WTC11 (cell line): ENCODE data around the gene CCDC87. TPM values are rescaled to one million over a fixed set of nuclear protein-coding genes. Genes with fewer than 3 reads are reported as not detected.

Experiments used
- ATAC-seq: fragments of 200-7000 bp; cut with Tn5 transposase; 2 replicates; pipeline ENCODE4 v1.10.0; 2021; ENCODE audit warnings: mild to moderate bottlenecking, moderate library complexity
- CTCF ChIA-PET: fragments of 300-600 bp; sonication (Branson Sonifier 250); formaldehyde crosslinking; loops from one replicate; lab custom pipeline; 2021; ENCODE audit warnings: antibody characterized with exemption; lab: Charles Lee
- POLR2A ChIA-PET: fragments of 350-600 bp; sonication (Branson Sonifier 250); formaldehyde crosslinking; loops from one replicate; lab custom pipeline; 2021; ENCODE audit warnings: antibody characterized with exemption; lab: Charles Lee
- DNase-seq: peaks from one replicate; pipeline ENCODE4 v3.0.0; 2021; ENCODE audit warnings: low spot score
- H3K27ac Mint-ChIP-seq: 2 replicates; pipeline ENCODE4 v1.8.0; 2021; ENCODE audit warnings: mixed read lengths
- H3K27me3 Mint-ChIP-seq: 2 replicates; pipeline ENCODE4 v1.8.0; 2021; ENCODE audit warnings: low read depth, mild to moderate bottlenecking, moderate library complexity, mixed read lengths
- H3K36me3 Mint-ChIP-seq: 2 replicates; pipeline ENCODE4 v1.8.0; 2021; ENCODE audit warnings: mixed read lengths
- H3K4me1 Mint-ChIP-seq: 2 replicates; pipeline ENCODE4 v1.8.0; 2022; ENCODE audit warnings: mixed read lengths
- H3K4me3 Mint-ChIP-seq: 2 replicates; pipeline ENCODE4 v1.8.0; 2021; ENCODE audit warnings: mild to moderate bottlenecking, moderate library complexity, mixed read lengths
- H3K9me3 Mint-ChIP-seq: 2 replicates; pipeline ENCODE4 v1.8.0; 2021; ENCODE audit warnings: mixed read lengths
- ATF1 ChIP-seq: sonication (generic); formaldehyde crosslinking; IDR thresholded peaks from 2 replicates; pipeline ENCODE4 v1.8.1; 2023; ENCODE audit warnings: mild to moderate bottlenecking, moderate library complexity, missing genetic modification reagents
- CBFB ChIP-seq: sonication (generic); formaldehyde crosslinking; IDR thresholded peaks from 2 replicates; pipeline ENCODE4 v1.8.1; 2022; ENCODE audit warnings: mild to moderate bottlenecking, low read depth, missing genetic modification reagents
- CREM ChIP-seq: sonication (generic); formaldehyde crosslinking; IDR thresholded peaks from 2 replicates; pipeline ENCODE4 v1.8.1; 2022; ENCODE audit warnings: mild to moderate bottlenecking, missing genetic modification reagents, moderate library complexity
- FOXJ3 ChIP-seq: sonication (generic); formaldehyde crosslinking; IDR thresholded peaks from 2 replicates; pipeline ENCODE4 v1.9.0; 2021; ENCODE audit warnings: missing genetic modification reagents, mild to moderate bottlenecking, borderline replicate concordance
- NFATC4 ChIP-seq: fragments of 250-450 bp; sonication (Bioruptor Pico); IDR thresholded peaks from 2 replicates; pipeline ENCODE4 v1.9.0; 2021; ENCODE audit warnings: mild to moderate bottlenecking
- TEAD1 ChIP-seq: sonication (generic); formaldehyde crosslinking; IDR thresholded peaks from 2 replicates; pipeline ENCODE4 v1.8.0; 2022; ENCODE audit warnings: mild to moderate bottlenecking, missing genetic modification reagents
- TEAD4 ChIP-seq: sonication (generic); formaldehyde crosslinking; IDR thresholded peaks from 2 replicates; pipeline ENCODE4 v1.8.0; 2022; ENCODE audit warnings: mild to moderate bottlenecking, missing genetic modification reagents
- ZNF219 ChIP-seq: sonication (generic); formaldehyde crosslinking; IDR thresholded peaks from 2 replicates; pipeline ENCODE4 v1.8.0; 2023; ENCODE audit warnings: missing genetic modification reagents, mild to moderate bottlenecking, borderline replicate concordance
- ZNF232 ChIP-seq: sonication (generic); formaldehyde crosslinking; IDR thresholded peaks from 2 replicates; pipeline ENCODE4 v1.8.0; 2022; ENCODE audit warnings: mild to moderate bottlenecking, missing genetic modification reagents
- ZNF423 ChIP-seq: fragments of 250-450 bp; sonication (Bioruptor Pico); IDR thresholded peaks from 2 replicates; pipeline ENCODE4 v2.1.2; 2022; ENCODE audit warnings: mild to moderate bottlenecking, moderate library complexity
- total RNA-seq: library from RNA; stranded (reverse); gene quantifications from 3 replicates; pipeline ENCODE4 v1.2.3, GENCODE V29; 2021
- TF ChIP-seq, protein P1 (sequence below): sonication (generic); formaldehyde crosslinking; IDR thresholded peaks from 2 replicates; pipeline ENCODE4 v1.8.1; 2023; ENCODE audit warnings: mild to moderate bottlenecking, missing genetic modification reagents, borderline replicate concordance
- TF ChIP-seq, protein P2 (sequence below): sonication (generic); formaldehyde crosslinking; conservative IDR thresholded peaks from 2 replicates; pipeline ENCODE4 v1.8.1; 2023; ENCODE audit warnings: mild to moderate bottlenecking, low read depth, missing genetic modification reagents, moderate library complexity
- TF ChIP-seq, protein P3 (sequence below): sonication (generic); formaldehyde crosslinking; IDR thresholded peaks from 2 replicates; pipeline ENCODE4 v1.8.1; 2023; ENCODE audit warnings: mild to moderate bottlenecking, missing genetic modification reagents
- TF ChIP-seq, protein P4 (sequence below): fragments of 250-450 bp; sonication (Bioruptor Pico); IDR thresholded peaks from 2 replicates; pipeline ENCODE4 v2.1.2; 2022; ENCODE audit warnings: mild to moderate bottlenecking, moderate library complexity
- TF ChIP-seq, protein P5 (sequence below): sonication (generic); formaldehyde crosslinking; IDR thresholded peaks from 2 replicates; pipeline ENCODE4 v1.8.1; 2023; ENCODE audit warnings: mild to moderate bottlenecking, missing genetic modification reagents
- TF ChIP-seq, protein P6 (sequence below): sonication (generic); formaldehyde crosslinking; IDR thresholded peaks from 2 replicates; pipeline ENCODE4 v1.8.0; 2023; ENCODE audit warnings: mild to moderate bottlenecking, missing genetic modification reagents
- TF ChIP-seq, protein P7 (sequence below): sonication (generic); formaldehyde crosslinking; IDR thresholded peaks from 2 replicates; pipeline ENCODE4 v1.8.0; 2023; ENCODE audit warnings: missing genetic modification reagents
- TF ChIP-seq, protein P8 (sequence below): fragments of 250-450 bp; sonication (Bioruptor Pico); IDR thresholded peaks from 2 replicates; pipeline ENCODE4 v1.9.0; 2021; ENCODE audit warnings: moderate library complexity, mild to moderate bottlenecking, inconsistent platforms, borderline replicate concordance
- TF ChIP-seq, protein P9 (sequence below): sonication (generic); formaldehyde crosslinking; IDR thresholded peaks from 2 replicates; pipeline ENCODE4 v1.8.1; 2023; ENCODE audit warnings: mild to moderate bottlenecking, missing genetic modification reagents, moderate library complexity

The CCDC87 gene
- total RNA-seq, 1 experiment from 2014 or later, result 0.85 TPM

DNA sequence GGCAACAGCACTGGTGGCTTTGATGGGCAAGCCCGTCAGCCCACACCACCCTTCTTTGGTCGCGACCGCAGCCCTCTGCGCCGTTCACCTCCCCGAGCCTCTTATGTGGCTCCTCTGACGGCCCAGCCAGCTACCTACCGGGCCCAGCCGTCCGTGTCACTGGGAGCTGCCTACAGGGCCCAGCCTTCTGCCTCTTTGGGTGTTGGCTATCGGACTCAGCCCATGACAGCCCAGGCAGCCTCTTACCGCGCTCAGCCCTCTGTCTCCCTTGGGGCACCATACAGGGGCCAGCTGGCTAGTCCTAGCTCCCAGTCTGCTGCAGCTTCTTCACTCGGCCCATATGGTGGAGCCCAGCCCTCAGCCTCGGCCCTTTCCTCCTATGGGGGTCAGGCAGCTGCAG, 31.6 kb upstream of the CCDC87 start (continued):
- TF ChIP-seq, protein P1, sequence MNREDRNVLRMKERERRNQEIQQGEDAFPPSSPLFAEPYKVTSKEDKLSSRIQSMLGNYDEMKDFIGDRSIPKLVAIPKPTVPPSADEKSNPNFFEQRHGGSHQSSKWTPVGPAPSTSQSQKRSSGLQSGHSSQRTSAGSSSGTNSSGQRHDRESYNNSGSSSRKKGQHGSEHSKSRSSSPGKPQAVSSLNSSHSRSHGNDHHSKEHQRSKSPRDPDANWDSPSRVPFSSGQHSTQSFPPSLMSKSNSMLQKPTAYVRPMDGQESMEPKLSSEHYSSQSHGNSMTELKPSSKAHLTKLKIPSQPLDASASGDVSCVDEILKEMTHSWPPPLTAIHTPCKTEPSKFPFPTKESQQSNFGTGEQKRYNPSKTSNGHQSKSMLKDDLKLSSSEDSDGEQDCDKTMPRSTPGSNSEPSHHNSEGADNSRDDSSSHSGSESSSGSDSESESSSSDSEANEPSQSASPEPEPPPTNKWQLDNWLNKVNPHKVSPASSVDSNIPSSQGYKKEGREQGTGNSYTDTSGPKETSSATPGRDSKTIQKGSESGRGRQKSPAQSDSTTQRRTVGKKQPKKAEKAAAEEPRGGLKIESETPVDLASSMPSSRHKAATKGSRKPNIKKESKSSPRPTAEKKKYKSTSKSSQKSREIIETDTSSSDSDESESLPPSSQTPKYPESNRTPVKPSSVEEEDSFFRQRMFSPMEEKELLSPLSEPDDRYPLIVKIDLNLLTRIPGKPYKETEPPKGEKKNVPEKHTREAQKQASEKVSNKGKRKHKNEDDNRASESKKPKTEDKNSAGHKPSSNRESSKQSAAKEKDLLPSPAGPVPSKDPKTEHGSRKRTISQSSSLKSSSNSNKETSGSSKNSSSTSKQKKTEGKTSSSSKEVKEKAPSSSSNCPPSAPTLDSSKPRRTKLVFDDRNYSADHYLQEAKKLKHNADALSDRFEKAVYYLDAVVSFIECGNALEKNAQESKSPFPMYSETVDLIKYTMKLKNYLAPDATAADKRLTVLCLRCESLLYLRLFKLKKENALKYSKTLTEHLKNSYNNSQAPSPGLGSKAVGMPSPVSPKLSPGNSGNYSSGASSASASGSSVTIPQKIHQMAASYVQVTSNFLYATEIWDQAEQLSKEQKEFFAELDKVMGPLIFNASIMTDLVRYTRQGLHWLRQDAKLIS, result no peak
- TF ChIP-seq, protein P2, sequence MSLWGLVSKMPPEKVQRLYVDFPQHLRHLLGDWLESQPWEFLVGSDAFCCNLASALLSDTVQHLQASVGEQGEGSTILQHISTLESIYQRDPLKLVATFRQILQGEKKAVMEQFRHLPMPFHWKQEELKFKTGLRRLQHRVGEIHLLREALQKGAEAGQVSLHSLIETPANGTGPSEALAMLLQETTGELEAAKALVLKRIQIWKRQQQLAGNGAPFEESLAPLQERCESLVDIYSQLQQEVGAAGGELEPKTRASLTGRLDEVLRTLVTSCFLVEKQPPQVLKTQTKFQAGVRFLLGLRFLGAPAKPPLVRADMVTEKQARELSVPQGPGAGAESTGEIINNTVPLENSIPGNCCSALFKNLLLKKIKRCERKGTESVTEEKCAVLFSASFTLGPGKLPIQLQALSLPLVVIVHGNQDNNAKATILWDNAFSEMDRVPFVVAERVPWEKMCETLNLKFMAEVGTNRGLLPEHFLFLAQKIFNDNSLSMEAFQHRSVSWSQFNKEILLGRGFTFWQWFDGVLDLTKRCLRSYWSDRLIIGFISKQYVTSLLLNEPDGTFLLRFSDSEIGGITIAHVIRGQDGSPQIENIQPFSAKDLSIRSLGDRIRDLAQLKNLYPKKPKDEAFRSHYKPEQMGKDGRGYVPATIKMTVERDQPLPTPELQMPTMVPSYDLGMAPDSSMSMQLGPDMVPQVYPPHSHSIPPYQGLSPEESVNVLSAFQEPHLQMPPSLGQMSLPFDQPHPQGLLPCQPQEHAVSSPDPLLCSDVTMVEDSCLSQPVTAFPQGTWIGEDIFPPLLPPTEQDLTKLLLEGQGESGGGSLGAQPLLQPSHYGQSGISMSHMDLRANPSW (CRISPR knock-in tag), result no peak
- TF ChIP-seq, protein P3, sequence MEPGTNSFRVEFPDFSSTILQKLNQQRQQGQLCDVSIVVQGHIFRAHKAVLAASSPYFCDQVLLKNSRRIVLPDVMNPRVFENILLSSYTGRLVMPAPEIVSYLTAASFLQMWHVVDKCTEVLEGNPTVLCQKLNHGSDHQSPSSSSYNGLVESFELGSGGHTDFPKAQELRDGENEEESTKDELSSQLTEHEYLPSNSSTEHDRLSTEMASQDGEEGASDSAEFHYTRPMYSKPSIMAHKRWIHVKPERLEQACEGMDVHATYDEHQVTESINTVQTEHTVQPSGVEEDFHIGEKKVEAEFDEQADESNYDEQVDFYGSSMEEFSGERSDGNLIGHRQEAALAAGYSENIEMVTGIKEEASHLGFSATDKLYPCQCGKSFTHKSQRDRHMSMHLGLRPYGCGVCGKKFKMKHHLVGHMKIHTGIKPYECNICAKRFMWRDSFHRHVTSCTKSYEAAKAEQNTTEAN (CRISPR knock-in tag), result no peak
- TF ChIP-seq, protein P4, sequence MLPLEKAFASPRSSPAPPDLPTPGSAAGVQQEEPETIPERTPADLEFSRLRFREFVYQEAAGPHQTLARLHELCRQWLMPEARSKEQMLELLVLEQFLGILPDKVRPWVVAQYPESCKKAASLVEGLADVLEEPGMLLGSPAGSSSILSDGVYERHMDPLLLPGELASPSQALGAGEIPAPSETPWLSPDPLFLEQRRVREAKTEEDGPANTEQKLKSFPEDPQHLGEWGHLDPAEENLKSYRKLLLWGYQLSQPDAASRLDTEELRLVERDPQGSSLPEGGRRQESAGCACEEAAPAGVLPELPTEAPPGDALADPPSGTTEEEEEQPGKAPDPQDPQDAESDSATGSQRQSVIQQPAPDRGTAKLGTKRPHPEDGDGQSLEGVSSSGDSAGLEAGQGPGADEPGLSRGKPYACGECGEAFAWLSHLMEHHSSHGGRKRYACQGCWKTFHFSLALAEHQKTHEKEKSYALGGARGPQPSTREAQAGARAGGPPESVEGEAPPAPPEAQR, result no peak

DNA sequence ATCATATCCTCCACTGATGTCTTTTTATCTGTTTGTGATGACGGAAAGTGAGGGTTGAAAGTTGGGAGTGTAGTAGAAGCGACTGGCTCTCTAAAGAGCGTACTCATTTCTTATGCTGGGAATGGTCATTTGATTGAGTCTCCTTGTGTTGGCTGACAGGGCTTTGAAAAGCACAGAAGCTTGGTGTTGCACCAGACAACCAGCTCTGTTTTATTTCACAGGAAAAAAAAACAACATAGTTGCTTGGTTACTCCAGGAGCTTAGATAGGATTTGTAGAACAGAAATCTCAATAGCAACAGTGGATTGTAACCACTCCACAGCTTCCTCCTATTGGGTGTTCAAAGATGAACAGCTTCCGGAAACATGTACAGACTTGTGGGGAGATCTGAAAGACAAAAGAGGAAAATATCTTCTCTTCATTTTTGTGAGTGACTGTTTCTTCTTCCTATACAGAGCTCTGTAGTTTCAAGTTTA, 26.3 kb upstream of the CCDC87 start:
- DNase-seq, result no peak
- ChIA-PET POLR2A (interaction anchor here (0.6 to 1.0 kb wide), 3 partner anchors 19 to 1654 kb away, joined by 3 to 13 read pairs (median 3); partner anchors contain the start of gene RBM4), CTCF (interaction anchor here (0.6 to 2.0 kb wide), 2 partner anchors 59 to 85 kb away, joined by 3 to 8 read pairs; partner anchors contain the start of gene RBM4B)
- Mint-ChIP-seq H3K4me3 (peak overlapping the region; percentile 98), H3K4me1 (peaks cover 36% of the 10 kb centered on the region), H3K9me3 (no peaks in the 10 kb centered on the region), H3K27me3 (no peaks in the 10 kb centered on the region), H3K36me3 (peaks cover 52% of the 10 kb centered on the region), H3K27ac (peak overlapping the region; percentile 88)
- ATAC-seq, result no peak
- TF ChIP-seq CBFB (CRISPR knock-in tag), result no peak
- TF ChIP-seq, protein P5, sequence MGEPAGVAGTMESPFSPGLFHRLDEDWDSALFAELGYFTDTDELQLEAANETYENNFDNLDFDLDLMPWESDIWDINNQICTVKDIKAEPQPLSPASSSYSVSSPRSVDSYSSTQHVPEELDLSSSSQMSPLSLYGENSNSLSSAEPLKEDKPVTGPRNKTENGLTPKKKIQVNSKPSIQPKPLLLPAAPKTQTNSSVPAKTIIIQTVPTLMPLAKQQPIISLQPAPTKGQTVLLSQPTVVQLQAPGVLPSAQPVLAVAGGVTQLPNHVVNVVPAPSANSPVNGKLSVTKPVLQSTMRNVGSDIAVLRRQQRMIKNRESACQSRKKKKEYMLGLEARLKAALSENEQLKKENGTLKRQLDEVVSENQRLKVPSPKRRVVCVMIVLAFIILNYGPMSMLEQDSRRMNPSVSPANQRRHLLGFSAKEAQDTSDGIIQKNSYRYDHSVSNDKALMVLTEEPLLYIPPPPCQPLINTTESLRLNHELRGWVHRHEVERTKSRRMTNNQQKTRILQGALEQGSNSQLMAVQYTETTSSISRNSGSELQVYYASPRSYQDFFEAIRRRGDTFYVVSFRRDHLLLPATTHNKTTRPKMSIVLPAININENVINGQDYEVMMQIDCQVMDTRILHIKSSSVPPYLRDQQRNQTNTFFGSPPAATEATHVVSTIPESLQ, result no peak
- TF ChIP-seq ZNF219, result no peak
- TF ChIP-seq, protein P6, sequence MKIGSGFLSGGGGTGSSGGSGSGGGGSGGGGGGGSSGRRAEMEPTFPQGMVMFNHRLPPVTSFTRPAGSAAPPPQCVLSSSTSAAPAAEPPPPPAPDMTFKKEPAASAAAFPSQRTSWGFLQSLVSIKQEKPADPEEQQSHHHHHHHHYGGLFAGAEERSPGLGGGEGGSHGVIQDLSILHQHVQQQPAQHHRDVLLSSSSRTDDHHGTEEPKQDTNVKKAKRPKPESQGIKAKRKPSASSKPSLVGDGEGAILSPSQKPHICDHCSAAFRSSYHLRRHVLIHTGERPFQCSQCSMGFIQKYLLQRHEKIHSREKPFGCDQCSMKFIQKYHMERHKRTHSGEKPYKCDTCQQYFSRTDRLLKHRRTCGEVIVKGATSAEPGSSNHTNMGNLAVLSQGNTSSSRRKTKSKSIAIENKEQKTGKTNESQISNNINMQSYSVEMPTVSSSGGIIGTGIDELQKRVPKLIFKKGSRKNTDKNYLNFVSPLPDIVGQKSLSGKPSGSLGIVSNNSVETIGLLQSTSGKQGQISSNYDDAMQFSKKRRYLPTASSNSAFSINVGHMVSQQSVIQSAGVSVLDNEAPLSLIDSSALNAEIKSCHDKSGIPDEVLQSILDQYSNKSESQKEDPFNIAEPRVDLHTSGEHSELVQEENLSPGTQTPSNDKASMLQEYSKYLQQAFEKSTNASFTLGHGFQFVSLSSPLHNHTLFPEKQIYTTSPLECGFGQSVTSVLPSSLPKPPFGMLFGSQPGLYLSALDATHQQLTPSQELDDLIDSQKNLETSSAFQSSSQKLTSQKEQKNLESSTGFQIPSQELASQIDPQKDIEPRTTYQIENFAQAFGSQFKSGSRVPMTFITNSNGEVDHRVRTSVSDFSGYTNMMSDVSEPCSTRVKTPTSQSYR, result no peak
- TF ChIP-seq, protein P7, sequence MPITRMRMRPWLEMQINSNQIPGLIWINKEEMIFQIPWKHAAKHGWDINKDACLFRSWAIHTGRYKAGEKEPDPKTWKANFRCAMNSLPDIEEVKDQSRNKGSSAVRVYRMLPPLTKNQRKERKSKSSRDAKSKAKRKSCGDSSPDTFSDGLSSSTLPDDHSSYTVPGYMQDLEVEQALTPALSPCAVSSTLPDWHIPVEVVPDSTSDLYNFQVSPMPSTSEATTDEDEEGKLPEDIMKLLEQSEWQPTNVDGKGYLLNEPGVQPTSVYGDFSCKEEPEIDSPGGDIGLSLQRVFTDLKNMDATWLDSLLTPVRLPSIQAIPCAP (CRISPR knock-in tag), result no peak
- TF ChIP-seq CREM (CRISPR knock-in tag), result no peak
- no peak for TF ChIP-seq TEAD4 (CRISPR knock-in tag)
- TF ChIP-seq TEAD1 (CRISPR knock-in tag), result no peak
- no peak for TF ChIP-seq FOXJ3 (CRISPR knock-in tag)
- no peak for TF ChIP-seq ATF1
- TF ChIP-seq NFATC4 (CRISPR knock-in tag), result no peak
- TF ChIP-seq, protein P8, sequence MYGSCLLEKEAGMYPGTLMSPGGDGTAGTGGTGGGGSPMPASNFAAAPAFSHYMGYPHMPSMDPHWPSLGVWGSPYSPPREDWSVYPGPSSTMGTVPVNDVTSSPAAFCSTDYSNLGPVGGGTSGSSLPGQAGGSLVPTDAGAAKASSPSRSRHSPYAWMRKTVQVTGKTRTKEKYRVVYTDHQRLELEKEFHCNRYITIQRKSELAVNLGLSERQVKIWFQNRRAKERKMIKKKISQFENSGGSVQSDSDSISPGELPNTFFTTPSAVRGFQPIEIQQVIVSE (CRISPR knock-in tag), result no peak
- TF ChIP-seq, protein P9, sequence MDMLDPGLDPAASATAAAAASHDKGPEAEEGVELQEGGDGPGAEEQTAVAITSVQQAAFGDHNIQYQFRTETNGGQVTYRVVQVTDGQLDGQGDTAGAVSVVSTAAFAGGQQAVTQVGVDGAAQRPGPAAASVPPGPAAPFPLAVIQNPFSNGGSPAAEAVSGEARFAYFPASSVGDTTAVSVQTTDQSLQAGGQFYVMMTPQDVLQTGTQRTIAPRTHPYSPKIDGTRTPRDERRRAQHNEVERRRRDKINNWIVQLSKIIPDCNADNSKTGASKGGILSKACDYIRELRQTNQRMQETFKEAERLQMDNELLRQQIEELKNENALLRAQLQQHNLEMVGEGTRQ, result no peak
- no peak for TF ChIP-seq ZNF423
- no peak for TF ChIP-seq ZNF232 (CRISPR knock-in tag)
